IPS-18c (cell line): ENCODE data around the gene GMEB2.
"Not testable (repeated sequence)": the region's sequence is repeated elsewhere in the genome, so short reads cannot be mapped to it uniquely, and the experiment has no call there.

ENCODE experiments used
- H3K4me3 ChIP-seq: 2 replicates; pipeline ENCODE4 v1.7.0; 2013; ENCODE audit warnings: low read depth, mild to moderate bottlenecking, low read length, moderate library complexity; ENCODE audit not compliant: insufficient read depth
- H3K9me3 ChIP-seq: one replicate; pipeline ENCODE4 v1.6.1; 2013; ENCODE audit warnings: mild to moderate bottlenecking, low read length, moderate library complexity; ENCODE audit not compliant: control insufficient read depth, insufficient read depth

The GMEB2 gene

GRCh38 chr20:63572071-63572787, 54.7 kb downstream of the GMEB2 start:
- no peaks in the 10 kb centered on the region for H3K9me3 ChIP-seq
- no peak overlapping the region for H3K4me3 ChIP-seq

GRCh38 chr20:63571087-63571478, 55.8 kb downstream of the GMEB2 start:
- H3K4me3 ChIP-seq, H3K9me3 ChIP-seq: not testable (repeated sequence)

GRCh38 chr20:63570281-63571086, 56.4 kb downstream of the GMEB2 start:
- Histone ChIP-seq H3K9me3 (no peaks in the 10 kb centered on the region), H3K4me3 (no peak overlapping the region)

- H3K9me3 ChIP-seq: no peaks in the 10 kb centered on the region
- no peak overlapping the region for H3K4me3 ChIP-seq
Observed at GRCh38 chr20:63568986-63569949, 57.6 kb downstream of the GMEB2 start.

GRCh38 chr20:63568170-63568981, 58.5 kb downstream of the GMEB2 start:
- Histone ChIP-seq H3K9me3 (no peaks in the 10 kb centered on the region), H3K4me3 (no peak overlapping the region)

- Histone ChIP-seq H3K4me3 (no peak overlapping the region), H3K9me3 (no peaks in the 10 kb centered on the region)
Observed at GRCh38 chr20:63567386-63568169, 59.3 kb downstream of the GMEB2 start.

GRCh38 chr20:63567136-63567385, 59.8 kb downstream of the GMEB2 start:
- no peak overlapping the region for H3K4me3 ChIP-seq
- H3K9me3 ChIP-seq: no peaks in the 10 kb centered on the region

GRCh38 chr20:63566395-63567135, 60.3 kb downstream of the GMEB2 start:
- Histone ChIP-seq H3K9me3 (no peaks in the 10 kb centered on the region), H3K4me3 (no peak overlapping the region)

- Histone ChIP-seq H3K9me3 (no peaks in the 10 kb centered on the region), H3K4me3 (no peak overlapping the region)
Observed at GRCh38 chr20:63565699-63566335, 61.1 kb downstream of the GMEB2 start.

GRCh38 chr20:63565021-63565698, 61.7 kb downstream of the GMEB2 start:
- no peak overlapping the region for H3K4me3 ChIP-seq

GRCh38 chr20:63564036-63564810, 62.7 kb downstream of the GMEB2 start:
- no peak overlapping the region for H3K4me3 ChIP-seq

More at GRCh38 chr20:63565021-63565698, 61.7 kb downstream of the GMEB2 start:
- H3K9me3 ChIP-seq: no peaks in the 10 kb centered on the region

GRCh38 chr20:63563225-63563935, 63.5 kb downstream of the GMEB2 start:
- Histone ChIP-seq H3K4me3 (no peak overlapping the region), H3K9me3 (no peaks in the 10 kb centered on the region)

More at GRCh38 chr20:63564036-63564810, 62.7 kb downstream of the GMEB2 start:
- H3K9me3 ChIP-seq: no peaks in the 10 kb centered on the region

- no peaks in the 10 kb centered on the region for H3K9me3 ChIP-seq
- no peak overlapping the region for H3K4me3 ChIP-seq
Observed at GRCh38 chr20:63562461-63563224, 64.3 kb downstream of the GMEB2 start.
